GF-D8 (cell line): Measurements from ENCODE around the gene NOVA1.

Source experiments
- DNase-seq: peaks from one replicate; lab custom pipeline; 2025; lab: John Stamatoyannopoulos, UW

Gene NOVA1

GRCh38 chr14:26593357-26593756 is 4.5 kb downstream of the NOVA1 start:
- DNase-seq: no peak

GRCh38 chr14:26589925-26590324 is 7.9 kb downstream of the NOVA1 start:
- DNase-seq: no peak

GRCh38 chr14:26577711-26578110 is 20.1 kb downstream of the NOVA1 start:
- DNase-seq: no peak

GRCh38 chr14:26554069-26554772 is 43.6 kb downstream of the NOVA1 start:
- no peak for DNase-seq

GRCh38 chr14:26549571-26549970 is 48.3 kb downstream of the NOVA1 start:
- DNase-seq: no peak

GRCh38 chr14:26548406-26548805 is 49.4 kb downstream of the NOVA1 start:
- DNase-seq: no peak

GRCh38 chr14:26538176-26538575 is 59.7 kb downstream of the NOVA1 start:
- no peak for DNase-seq

- no peak for DNase-seq
These were observed 65.9 kb downstream of the NOVA1 start for GRCh38 chr14:26531894-26532293.

- no peak for DNase-seq
These were observed 69.2 kb downstream of the NOVA1 start for GRCh38 chr14:26528415-26529182.

GRCh38 chr14:26527095-26527494 is 70.7 kb downstream of the NOVA1 start:
- DNase-seq: no peak

- no peak for DNase-seq
These were observed 71.7 kb downstream of the NOVA1 start for GRCh38 chr14:26526137-26526536.

GRCh38 chr14:26525085-26525484 is 72.7 kb downstream of the NOVA1 start:
- DNase-seq: no peak

GRCh38 chr14:26522967-26523366 is 74.9 kb downstream of the NOVA1 start:
- no peak for DNase-seq

GRCh38 chr14:26517771-26518170 is 80.1 kb downstream of the NOVA1 start:
- DNase-seq: no peak

GRCh38 chr14:26500028-26500427 is 97.8 kb downstream of the NOVA1 start:
- no peak for DNase-seq

- DNase-seq: no peak
These were observed 98.3 kb downstream of the NOVA1 start for GRCh38 chr14:26499546-26499945.

GRCh38 chr14:26486922-26487321 is 110.9 kb downstream of the NOVA1 start:
- DNase-seq: no peak

- no peak for DNase-seq
These were observed 113.3 kb downstream of the NOVA1 start for GRCh38 chr14:26484562-26484961.

- DNase-seq: no peak
These were observed 118.9 kb downstream of the NOVA1 start for GRCh38 chr14:26478967-26479366.

GRCh38 chr14:26466862-26467261 is 131.0 kb downstream of the NOVA1 start:
- no peak for DNase-seq

GRCh38 chr14:26463136-26463535 is 134.7 kb downstream of the NOVA1 start:
- DNase-seq: no peak

GRCh38 chr14:26454105-26454504 is 143.7 kb downstream of the NOVA1 start:
- DNase-seq: no peak

GRCh38 chr14:26448181-26448855 is 149.5 kb downstream of the NOVA1 start:
- DNase-seq: no peak
